Endothelial cell of hepatic sinusoid (primary cell): Measurements from ENCODE around the gene GNRH2.
"Not testable (repeated sequence)": the region's sequence is repeated elsewhere in the genome, so short reads cannot be mapped to it uniquely, and the experiment has no call there.

Experiments used
- in situ Hi-C: cut with HindIII; loops from 2 replicates; pipeline ENCODE4 v1.10.0; 2017; ENCODE audit warnings: low sequenced_read_pairs

Gene GNRH2

GRCh38 chr20:3072530-3073250 lies 29.3 kb downstream of the GNRH2 start:
- in situ Hi-C loops = no loop called here

GRCh38 chr20:3073251-3073643 lies 29.8 kb downstream of the GNRH2 start:
- in situ Hi-C loops = not testable (repeated sequence)

- in situ Hi-C loops = no loop called here
Observed at GRCh38 chr20:3074812-3075211, 31.4 kb downstream of the GNRH2 start.

GRCh38 chr20:3075315-3075714 lies 31.9 kb downstream of the GNRH2 start:
- in situ Hi-C loops = not testable (repeated sequence)

GRCh38 chr20:3077618-3078134 lies 34.3 kb downstream of the GNRH2 start:
- in situ Hi-C loops = no loop called here

- in situ Hi-C loops = no loop called here
Observed at GRCh38 chr20:3080939-3081388, 37.5 kb downstream of the GNRH2 start.

- in situ Hi-C loops = no loop called here
Observed at GRCh38 chr20:3081641-3082040, 38.2 kb downstream of the GNRH2 start.

- in situ Hi-C loops = no loop called here
Observed at GRCh38 chr20:3082306-3082951, 39.0 kb downstream of the GNRH2 start.

- in situ Hi-C loops = no loop called here
Observed at GRCh38 chr20:3082955-3083952, 39.8 kb downstream of the GNRH2 start.

GRCh38 chr20:3084283-3084985 lies 41.0 kb downstream of the GNRH2 start, which contains the start of gene AVP:
Gene AVP, minus strand, starts transcription at chr20:3084724. Its CDS starts 50 bp downstream, at chr20:3084674.
- in situ Hi-C loops = no loop called here

GRCh38 chr20:3084986-3085360 lies 41.6 kb downstream of the GNRH2 start:
- in situ Hi-C loops = no loop called here

GRCh38 chr20:3085571-3086072 lies 42.2 kb downstream of the GNRH2 start:
- in situ Hi-C loops = no loop called here

- in situ Hi-C loops = no loop called here
Observed at GRCh38 chr20:3088031-3088430, 44.6 kb downstream of the GNRH2 start.

GRCh38 chr20:3090565-3090964 lies 47.1 kb downstream of the GNRH2 start:
- in situ Hi-C loops = no loop called here

GRCh38 chr20:3092611-3093379 lies 49.4 kb downstream of the GNRH2 start:
- in situ Hi-C loops = no loop called here

GRCh38 chr20:3093861-3094361 lies 50.5 kb downstream of the GNRH2 start:
- in situ Hi-C loops = no loop called here

GRCh38 chr20:3094848-3095629 lies 51.6 kb downstream of the GNRH2 start:
- in situ Hi-C loops = no loop called here
